Fibroblast of the aortic adventitia (primary cell): Measurements from ENCODE around the gene RNU1-1. TPM values are rescaled to one million over a fixed set of nuclear protein-coding genes. Genes with fewer than 3 reads are reported as not detected.
"Not testable (repeated sequence)": the region's sequence is repeated elsewhere in the genome, so short reads cannot be mapped to it uniquely, and the experiment has no call there.

Experiments
- DNase-seq: peaks from one replicate; pipeline ENCODE4 v3.0.0-alpha.2; 2010; ENCODE audit warnings: low read depth
- H3K4me3 ChIP-seq: 2 replicates; pipeline ENCODE4 v1.5.1; 2011; ENCODE audit warnings: low read depth, mild to moderate bottlenecking, control low read depth, low read length, moderate library complexity
- CTCF ChIP-seq: IDR thresholded peaks from 2 replicates; pipeline ENCODE4 v1.5.1; 2011; ENCODE audit warnings: mild to moderate bottlenecking, low read length, control low read depth, inconsistent platforms; ENCODE audit not compliant: insufficient read depth
- total RNA-seq: library from RNA; depleted of rRNA; stranded (reverse); fragments of >200 nt; gene quantifications from 2 replicates; pipeline ENCODE4 v1.2.3, GENCODE V29; 2012; ENCODE audit warnings: low replicate concordance

Gene RNU1-1
- total RNA-seq, 1 donor: under 0.01 TPM

GRCh38 chr1:16484931-16485330, 29.2 kb downstream of the RNU1-1 start:
- TF ChIP-seq CTCF: no peak
- no peak overlapping the region for H3K4me3 ChIP-seq
- no peak for DNase-seq

GRCh38 chr1:16484501-16484835, 29.6 kb downstream of the RNU1-1 start:
- H3K4me3 ChIP-seq: no peak overlapping the region
- no peak for DNase-seq
- TF ChIP-seq CTCF: no peak

- DNase-seq, H3K4me3 ChIP-seq: not testable (repeated sequence)
Observed at GRCh38 chr1:16483639-16484500, 30.2 kb downstream of the RNU1-1 start.

- not testable (repeated sequence) for DNase-seq, H3K4me3 ChIP-seq
Observed at GRCh38 chr1:16483146-16483545, 30.9 kb downstream of the RNU1-1 start.

DNA sequence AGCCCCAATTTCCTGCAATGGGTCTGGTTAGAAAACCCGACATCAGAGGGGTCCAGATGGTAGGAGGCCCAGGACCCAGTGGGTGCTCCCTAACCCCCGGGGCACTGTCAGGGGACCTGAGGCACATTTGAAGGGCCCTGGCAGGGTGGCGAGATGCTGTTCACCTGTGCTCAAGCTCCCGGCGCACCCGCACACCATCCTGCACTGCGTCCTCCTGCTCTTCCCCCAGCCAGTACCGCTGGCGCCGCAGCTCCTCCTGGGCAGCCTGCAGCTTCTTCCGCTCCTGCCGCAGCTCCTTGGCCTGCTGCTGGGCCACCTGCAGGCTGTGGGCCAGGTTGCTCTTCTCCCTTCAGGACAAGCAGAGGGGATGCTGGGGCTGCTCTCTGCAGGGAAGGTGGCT, 36.0 kb downstream of the RNU1-1 start:
- no peak for DNase-seq
- TF ChIP-seq CTCF: no peak
- no peak overlapping the region for H3K4me3 ChIP-seq

DNA sequence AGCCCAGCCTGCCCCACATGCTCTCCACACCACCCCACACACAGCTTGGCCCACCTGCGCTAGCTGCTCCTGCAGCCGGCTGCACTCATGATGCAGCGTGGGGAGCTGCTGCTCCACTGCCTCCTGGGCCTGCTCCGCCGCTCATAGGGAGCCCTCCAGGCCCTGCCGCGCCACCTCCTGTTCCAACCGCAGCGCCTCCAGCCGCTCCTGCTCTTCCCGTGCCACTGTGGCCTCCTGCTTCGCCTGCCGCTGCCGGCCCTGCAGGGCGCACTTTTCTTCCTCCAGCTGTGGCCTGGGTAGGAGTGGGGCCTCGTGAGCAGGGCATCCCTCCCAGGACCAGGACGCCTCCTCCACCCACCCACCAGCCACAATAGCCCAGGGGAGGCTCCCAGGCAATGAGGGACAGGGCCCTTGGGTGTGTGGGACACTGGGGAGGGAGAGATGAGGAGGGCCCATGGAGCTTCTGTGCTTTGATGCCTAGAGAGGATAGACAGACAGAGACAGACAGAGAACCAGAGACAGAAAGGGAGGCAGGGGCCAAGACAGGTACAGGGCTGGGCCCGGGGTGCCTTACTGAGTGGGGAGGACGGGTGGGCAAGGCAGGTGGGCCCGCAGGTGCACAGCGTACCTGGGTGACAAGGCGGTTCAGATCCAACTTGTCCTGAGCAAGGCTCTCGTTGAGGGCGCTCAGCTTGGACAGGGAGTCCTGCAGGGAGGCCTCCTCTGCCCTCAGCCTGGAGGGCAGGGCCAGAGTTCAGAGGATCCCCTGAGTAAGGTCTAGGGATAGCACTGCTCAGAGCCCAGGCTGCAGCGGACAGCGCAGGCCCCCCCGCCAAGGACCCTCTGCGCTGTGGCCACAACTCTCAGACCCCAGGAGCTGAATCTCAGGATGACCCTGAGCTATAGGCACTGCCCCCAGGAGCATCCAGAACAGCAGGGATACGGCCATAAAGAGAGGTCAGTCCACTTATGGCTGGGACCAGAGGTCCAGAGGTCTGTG, 38.0 kb downstream of the RNU1-1 start:
- not testable (repeated sequence) for DNase-seq, H3K4me3 ChIP-seq

- peak; percentile 9 for TF ChIP-seq CTCF
- not testable (repeated sequence) for DNase-seq, H3K4me3 ChIP-seq
Observed at GRCh38 chr1:16474891-16475290, 39.2 kb downstream of the RNU1-1 start.

DNA sequence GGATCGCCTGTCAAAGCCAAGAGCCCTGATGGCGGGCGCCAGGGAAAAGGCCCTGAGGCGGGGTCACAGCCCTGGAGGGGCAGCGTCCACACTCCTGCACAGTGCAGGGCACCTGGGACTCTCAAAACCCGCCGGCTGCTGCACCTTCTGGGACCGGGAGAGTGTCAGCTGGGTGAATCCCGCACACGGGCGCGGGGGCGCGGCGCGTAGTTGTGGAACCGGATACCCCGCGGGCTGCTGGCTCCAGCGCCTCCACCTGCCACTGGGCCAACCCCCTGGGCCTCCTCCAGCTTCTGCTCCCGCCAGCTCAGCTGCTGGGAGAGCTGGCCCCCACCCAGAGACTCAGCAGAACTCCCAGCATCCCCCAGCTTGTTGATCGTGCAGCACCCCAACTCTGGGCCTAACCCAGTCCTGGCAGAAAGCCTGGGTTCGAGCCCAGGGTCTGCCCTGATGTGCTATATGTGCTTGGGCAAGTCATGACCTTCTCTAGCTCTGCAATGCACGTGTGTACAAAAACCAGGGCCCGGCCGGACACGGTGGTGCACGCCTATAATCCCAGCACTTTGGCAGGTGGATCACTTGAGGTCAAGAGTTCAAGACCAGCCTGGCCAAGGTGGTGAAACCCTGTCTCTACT, 39.8 kb downstream of the RNU1-1 start:
- H3K4me3 ChIP-seq: no peak overlapping the region
- TF ChIP-seq CTCF: no peak
- no peak for DNase-seq
